Omental fat pad (tissue), 4 donors: ENCODE data around the gene GALT. TPM values are rescaled to one million over a fixed set of nuclear protein-coding genes. Genes with fewer than 3 reads are reported as not detected.

ENCODE experiments used
- ATAC-seq: fragments of 150-250 bp; one replicate; pipeline ENCODE4 v1.9.1; 2016; ENCODE audit warnings: mild to moderate bottlenecking, moderate library complexity; ENCODE audit not compliant: low FRiP score
- DNase-seq: peaks from one replicate; pipeline ENCODE4 v3.0.0-alpha.2; 2019; ENCODE audit warnings: low spot score
- small RNA-seq: library from RNA; depleted of rRNA; stranded (forward); fragments of <200 nt; gene quantifications from one replicate; pipeline ENCODE3, GENCODE V24; 2016
- total RNA-seq, 4 donors: library from RNA; depleted of rRNA; stranded (reverse); fragments of >200 nt; gene quantifications; one replicate each; pipeline ENCODE4 v1.1.0, GENCODE V29; 2016
- TF ChIP-seq, protein P1 (sequence below), 3 donors: fragments of 450-650 bp; IDR thresholded peaks; one replicate each; pipeline ENCODE4 v1.5.1; 2016 to 2017; ENCODE audit warnings: antibody characterized with exemption in 3 of 3, mild to moderate bottlenecking in 3 of 3, moderate library complexity in 2 of 3

The GALT gene
- total RNA-seq, 4 donors from 2014 or later = 17.2 to 53.3 (median 32.7) TPM

GRCh38 chr9:34694811-34695210, 48.3 kb downstream of the GALT start:
- no peak for ATAC-seq
- no peak for DNase-seq
- TF ChIP-seq, protein P1, sequence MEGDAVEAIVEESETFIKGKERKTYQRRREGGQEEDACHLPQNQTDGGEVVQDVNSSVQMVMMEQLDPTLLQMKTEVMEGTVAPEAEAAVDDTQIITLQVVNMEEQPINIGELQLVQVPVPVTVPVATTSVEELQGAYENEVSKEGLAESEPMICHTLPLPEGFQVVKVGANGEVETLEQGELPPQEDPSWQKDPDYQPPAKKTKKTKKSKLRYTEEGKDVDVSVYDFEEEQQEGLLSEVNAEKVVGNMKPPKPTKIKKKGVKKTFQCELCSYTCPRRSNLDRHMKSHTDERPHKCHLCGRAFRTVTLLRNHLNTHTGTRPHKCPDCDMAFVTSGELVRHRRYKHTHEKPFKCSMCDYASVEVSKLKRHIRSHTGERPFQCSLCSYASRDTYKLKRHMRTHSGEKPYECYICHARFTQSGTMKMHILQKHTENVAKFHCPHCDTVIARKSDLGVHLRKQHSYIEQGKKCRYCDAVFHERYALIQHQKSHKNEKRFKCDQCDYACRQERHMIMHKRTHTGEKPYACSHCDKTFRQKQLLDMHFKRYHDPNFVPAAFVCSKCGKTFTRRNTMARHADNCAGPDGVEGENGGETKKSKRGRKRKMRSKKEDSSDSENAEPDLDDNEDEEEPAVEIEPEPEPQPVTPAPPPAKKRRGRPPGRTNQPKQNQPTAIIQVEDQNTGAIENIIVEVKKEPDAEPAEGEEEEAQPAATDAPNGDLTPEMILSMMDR (IDR thresholded peaks at IDR 0.05) = no peak

Small RNA genes lying within 50 kb of the gene (small RNA-seq; reads per million reads assigned to genes)
- not detected for gene CCL27

Other genes with a start within 250 kb of the GALT start
- 10 to 100 TPM in 3 of 4 donors, 1 to 10 TPM in 1; 6.7 to 16.4 (median 13.6) TPM for gene FAM219A, start 188.1 kb upstream of the GALT start, total RNA-seq
- gene DNAI1, start 187.9 kb upstream of the GALT start, total RNA-seq = not detected
- gene ENHO, start 123.7 kb upstream of the GALT start, total RNA-seq = not detected
- 10 to 100 TPM; 41.9 to 81.5 (median 60.4) TPM for gene CNTFR, start 57.0 kb upstream of the GALT start, total RNA-seq
- 10 to 100 TPM; 13.3 to 28.1 (median 23.1) TPM for gene RPP25L, start 34.6 kb upstream of the GALT start, total RNA-seq
- 10 to 100 TPM; 46.5 to 93.8 (median 75.0) TPM for gene DCTN3, start 26.2 kb upstream of the GALT start, total RNA-seq
- not detected for gene ARID3C, start 17.6 kb upstream of the GALT start, total RNA-seq
- 10 to 100 TPM; 72.9 to 88.6 (median 73.2) TPM for gene SIGMAR1, start 8.9 kb upstream of the GALT start, total RNA-seq
- gene IL11RA, start 5.5 kb downstream of the GALT start, total RNA-seq = 10 to 100 TPM; 13.3 to 49.3 (median 23.1) TPM
- not detected for gene CCL27, start 16.0 kb downstream of the GALT start, total RNA-seq
- not detected for gene CCL19, start 44.6 kb downstream of the GALT start, total RNA-seq
- 10 to 100 TPM; 30.0 to 59.2 (median 57.5) TPM for gene CCL21, start 63.5 kb downstream of the GALT start, total RNA-seq